Activated T-helper 1 cell treated with anti-CD3 and anti-CD28 coated beads, Interleukin-12 subunit alpha, Interleukin-12 subunit beta, Interleukin-2, Interleukin-4 antibody, amounts not matched to agents 30 ng/mL and 10 ng/mL and 1 ng/mL, durations not matched to agents 14 hours and 24 hours and 36 hours (primary cell): ENCODE measurements around the gene RNF213. TPM values are rescaled to one million over a fixed set of nuclear protein-coding genes. Genes with fewer than 3 reads are reported as not detected.

Experiments used
- DNase-seq: peaks from one replicate; pipeline ENCODE4 v3.0.0; 2021; ENCODE audit warnings: low spot score
- H3K27ac Mint-ChIP-seq: one replicate; pipeline ENCODE4 v1.8.0; 2021; ENCODE audit warnings: mild to moderate bottlenecking, mixed read lengths
- H3K27me3 Mint-ChIP-seq: one replicate; pipeline ENCODE4 v1.8.0; 2022; ENCODE audit warnings: mild to moderate bottlenecking, moderate library complexity, mixed read lengths; ENCODE audit not compliant: insufficient read depth
- H3K36me3 Mint-ChIP-seq: one replicate; pipeline ENCODE4 v1.8.0; 2021; ENCODE audit warnings: low read depth, mixed read lengths
- H3K4me1 Mint-ChIP-seq: one replicate; pipeline ENCODE4 v1.8.0; 2021; ENCODE audit warnings: low read depth, mixed read lengths
- H3K4me3 Mint-ChIP-seq: one replicate; pipeline ENCODE4 v1.8.0; 2021; ENCODE audit warnings: mild to moderate bottlenecking, moderate library complexity, mixed read lengths
- H3K9me3 Mint-ChIP-seq: one replicate; pipeline ENCODE4 v1.8.0; 2021; ENCODE audit warnings: mixed read lengths
- intact Hi-C: fragments of 100-400 bp; cut with micrococcal nuclease; formaldehyde crosslinking; loops from one replicate; pipeline ENCODE4 v1.15.1; 2024
- total RNA-seq: library from RNA; stranded (reverse); gene quantifications from 2 replicates; pipeline ENCODE4 v1.2.3, GENCODE V29; 2022

RNF213 gene
- total RNA-seq, 1 donor from 2014 or later = 290 TPM

DNA sequence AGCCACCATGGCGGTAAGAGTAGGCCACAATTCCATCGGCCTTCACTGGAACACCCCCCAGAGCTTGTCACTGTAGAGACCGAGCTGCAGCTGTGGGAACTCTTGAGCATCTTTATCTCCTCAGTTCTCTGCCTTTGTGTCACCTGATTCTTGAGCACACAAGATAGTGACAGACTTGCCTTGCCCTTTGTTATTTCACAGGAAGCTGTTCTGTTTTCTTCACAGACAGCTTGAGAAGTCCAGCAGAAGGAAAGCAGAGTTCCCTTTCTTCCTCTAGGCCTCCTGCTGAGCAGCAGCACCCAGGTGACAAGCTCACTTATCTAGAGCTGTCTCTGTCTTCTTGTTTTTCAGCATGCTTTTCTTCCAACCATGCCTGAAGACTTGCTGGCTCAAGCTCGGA, 115.9 kb downstream of the RNF213 start:
- no peak for DNase-seq
- H3K36me3 Mint-ChIP-seq = peaks cover 72% of the 10 kb centered on the region

GRCh38 chr17:80377798-80378197, 117.1 kb downstream of the RNF213 start:
- Mint-ChIP-seq H3K27me3 (no peaks in the 10 kb centered on the region), H3K36me3 (peaks cover 71% of the 10 kb centered on the region), H3K4me3 (no peak overlapping the region), H3K9me3 (no peaks in the 10 kb centered on the region), H3K27ac (peak overlapping the region; percentile 57), H3K4me1 (peaks cover 14% of the 10 kb centered on the region)
- intact Hi-C loops = no loop called here
- DNase-seq = no peak

More for the DNA sequence above, 115.9 kb downstream of the RNF213 start:
- Mint-ChIP-seq H3K9me3 (no peaks in the 10 kb centered on the region), H3K27me3 (no peaks in the 10 kb centered on the region), H3K27ac (no peak overlapping the region), H3K4me3 (no peak overlapping the region), H3K4me1 (peaks cover 14% of the 10 kb centered on the region)
- intact Hi-C loops = no loop called here

DNA sequence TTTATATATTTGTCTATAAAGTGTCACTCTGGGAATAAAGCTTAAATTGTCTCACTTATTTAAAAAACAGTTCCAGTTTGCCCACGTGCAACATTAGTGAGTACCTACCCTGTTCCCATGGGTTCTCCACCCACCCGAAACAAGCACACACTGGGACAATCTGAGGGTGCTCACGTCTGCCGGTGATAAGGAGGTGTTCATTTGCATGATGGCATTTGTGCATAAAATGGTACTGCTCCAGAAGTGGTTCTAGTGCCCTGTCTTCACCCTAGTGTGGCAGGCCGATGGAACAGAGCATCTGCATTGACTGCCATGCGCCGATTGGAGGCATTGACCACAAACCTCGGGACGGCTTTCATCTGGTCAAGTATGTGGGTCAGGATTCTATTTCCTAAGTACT, 118.7 kb downstream of the RNF213 start:
- DNase-seq = no peak
- intact Hi-C loops = no loop called here
- H3K9me3 Mint-ChIP-seq = no peaks in the 10 kb centered on the region
- no peaks in the 10 kb centered on the region for H3K27me3 Mint-ChIP-seq
- peaks cover 78% of the 10 kb centered on the region for H3K36me3 Mint-ChIP-seq
- H3K4me1 Mint-ChIP-seq = peaks cover 29% of the 10 kb centered on the region
- H3K4me3 Mint-ChIP-seq = no peak overlapping the region
- H3K27ac Mint-ChIP-seq = no peak overlapping the region

- H3K27ac Mint-ChIP-seq = no peak overlapping the region
- H3K9me3 Mint-ChIP-seq = no peaks in the 10 kb centered on the region
- H3K27me3 Mint-ChIP-seq = no peaks in the 10 kb centered on the region
- no peak for DNase-seq
- no peak overlapping the region for H3K4me3 Mint-ChIP-seq
- peaks cover 77% of the 10 kb centered on the region for H3K36me3 Mint-ChIP-seq
- peaks cover 27% of the 10 kb centered on the region for H3K4me1 Mint-ChIP-seq
- intact Hi-C loops = no loop called here
Measured at GRCh38 chr17:80380068-80380467, 119.4 kb downstream of the RNF213 start.

GRCh38 chr17:80380555-80381002, 119.9 kb downstream of the RNF213 start:
- H3K27ac Mint-ChIP-seq = no peak overlapping the region
- H3K4me3 Mint-ChIP-seq = no peak overlapping the region
- H3K36me3 Mint-ChIP-seq = peaks cover 81% of the 10 kb centered on the region
- intact Hi-C loops = no loop called here
- no peak for DNase-seq
- H3K27me3 Mint-ChIP-seq = no peaks in the 10 kb centered on the region
- H3K4me1 Mint-ChIP-seq = peaks cover 27% of the 10 kb centered on the region
- no peaks in the 10 kb centered on the region for H3K9me3 Mint-ChIP-seq

- no peak overlapping the region for H3K4me3 Mint-ChIP-seq
Measured at GRCh38 chr17:80381416-80381923, 120.8 kb downstream of the RNF213 start.

GRCh38 chr17:80382446-80382845, 121.8 kb downstream of the RNF213 start:
- Mint-ChIP-seq H3K4me1 (peaks cover 27% of the 10 kb centered on the region), H3K9me3 (no peaks in the 10 kb centered on the region), H3K4me3 (no peak overlapping the region), H3K27me3 (no peaks in the 10 kb centered on the region), H3K36me3 (peaks cover 83% of the 10 kb centered on the region), H3K27ac (no peak overlapping the region)
- no peak for DNase-seq
- intact Hi-C loops = no loop called here

More at GRCh38 chr17:80381416-80381923, 120.8 kb downstream of the RNF213 start:
- Mint-ChIP-seq H3K4me1 (peaks cover 27% of the 10 kb centered on the region), H3K9me3 (no peaks in the 10 kb centered on the region), H3K27me3 (no peaks in the 10 kb centered on the region), H3K36me3 (peaks cover 83% of the 10 kb centered on the region), H3K27ac (peak overlapping the region; percentile 49)
- DNase-seq = no peak
- intact Hi-C loops = no loop called here

DNA sequence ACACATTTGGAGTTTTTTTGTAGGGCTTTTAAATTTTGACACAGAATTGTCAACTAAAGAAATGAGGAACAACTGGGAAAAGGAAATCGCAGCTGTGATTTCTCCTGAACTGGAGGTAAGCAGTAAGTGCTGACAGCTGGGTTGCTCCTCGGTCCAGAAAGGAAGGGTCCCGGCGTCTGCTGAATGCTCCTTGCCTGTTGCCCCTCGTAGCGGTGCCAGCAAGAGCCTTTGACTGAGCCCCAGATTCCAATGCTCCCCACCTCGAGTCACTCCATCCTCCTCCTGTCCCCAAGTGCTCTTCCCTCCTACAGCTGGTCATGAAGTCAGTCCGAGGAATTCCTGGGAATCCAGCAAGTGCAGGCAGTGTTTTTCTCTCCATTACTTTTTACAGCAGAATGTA, 122.3 kb downstream of the RNF213 start:
- Mint-ChIP-seq H3K9me3 (no peaks in the 10 kb centered on the region), H3K4me3 (no peak overlapping the region), H3K36me3 (peaks cover 82% of the 10 kb centered on the region), H3K27me3 (no peaks in the 10 kb centered on the region), H3K27ac (peak overlapping the region; percentile 51), H3K4me1 (peaks cover 27% of the 10 kb centered on the region)
- DNase-seq = no peak
- intact Hi-C loops = no loop called here

- intact Hi-C loops = no loop called here
- H3K36me3 Mint-ChIP-seq = peaks cover 78% of the 10 kb centered on the region
- no peaks in the 10 kb centered on the region for H3K27me3 Mint-ChIP-seq
- peak overlapping the region; percentile 86 for H3K27ac Mint-ChIP-seq
- no peaks in the 10 kb centered on the region for H3K9me3 Mint-ChIP-seq
- DNase-seq = no peak
- no peak overlapping the region for H3K4me3 Mint-ChIP-seq
- peaks cover 27% of the 10 kb centered on the region for H3K4me1 Mint-ChIP-seq
Measured at GRCh38 chr17:80384078-80384960, 123.7 kb downstream of the RNF213 start.

- DNase-seq = no peak
- Mint-ChIP-seq H3K36me3 (peaks cover 77% of the 10 kb centered on the region), H3K4me3 (no peak overlapping the region), H3K4me1 (peaks cover 27% of the 10 kb centered on the region), H3K9me3 (no peaks in the 10 kb centered on the region), H3K27ac (no peak overlapping the region), H3K27me3 (no peaks in the 10 kb centered on the region)
- intact Hi-C loops = no loop called here
Measured at GRCh38 chr17:80385046-80385445, 124.4 kb downstream of the RNF213 start.

- H3K4me3 Mint-ChIP-seq = no peak overlapping the region
- no peak overlapping the region for H3K27ac Mint-ChIP-seq
- H3K36me3 Mint-ChIP-seq = peaks cover 72% of the 10 kb centered on the region
- no peak for DNase-seq
- H3K27me3 Mint-ChIP-seq = no peaks in the 10 kb centered on the region
- intact Hi-C loops = no loop called here
- H3K4me1 Mint-ChIP-seq = peaks cover 20% of the 10 kb centered on the region
- no peaks in the 10 kb centered on the region for H3K9me3 Mint-ChIP-seq
Measured at GRCh38 chr17:80386341-80386740, 125.7 kb downstream of the RNF213 start.

- peaks cover 71% of the 10 kb centered on the region for H3K36me3 Mint-ChIP-seq
- DNase-seq = no peak
- no peak overlapping the region for H3K4me3 Mint-ChIP-seq
- no peaks in the 10 kb centered on the region for H3K27me3 Mint-ChIP-seq
- intact Hi-C loops = no loop called here
- H3K9me3 Mint-ChIP-seq = no peaks in the 10 kb centered on the region
- H3K27ac Mint-ChIP-seq = no peak overlapping the region
- peaks cover 18% of the 10 kb centered on the region for H3K4me1 Mint-ChIP-seq
Measured at GRCh38 chr17:80387071-80387470, 126.4 kb downstream of the RNF213 start.

DNA sequence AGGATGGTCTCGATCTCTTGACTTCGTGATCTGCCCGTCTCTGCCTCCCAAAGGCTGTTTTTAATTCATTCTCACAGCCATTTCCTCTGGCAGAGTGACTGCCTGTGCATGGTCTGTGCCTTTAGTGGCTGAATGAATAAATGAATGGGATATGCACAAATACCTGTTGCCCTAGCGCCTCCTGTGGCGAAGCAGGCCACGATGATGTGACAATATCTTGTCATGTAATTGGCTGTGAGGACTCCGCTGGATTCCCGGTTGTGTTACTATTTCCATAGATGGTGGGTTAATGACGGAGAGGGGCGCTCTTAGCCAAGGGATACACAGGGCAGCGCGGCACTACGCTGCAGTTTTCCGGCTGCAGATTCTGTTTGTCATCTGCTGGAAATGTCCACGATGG, 127.5 kb downstream of the RNF213 start:
- intact Hi-C loops = no loop called here
- H3K27me3 Mint-ChIP-seq = no peaks in the 10 kb centered on the region
- no peak overlapping the region for H3K27ac Mint-ChIP-seq
- DNase-seq = no peak
- H3K4me1 Mint-ChIP-seq = peaks cover 15% of the 10 kb centered on the region
- no peak overlapping the region for H3K4me3 Mint-ChIP-seq
- peaks cover 66% of the 10 kb centered on the region for H3K36me3 Mint-ChIP-seq
- H3K9me3 Mint-ChIP-seq = no peaks in the 10 kb centered on the region
